ENCODE measurements around the gene RUSF1. TPM values are rescaled to one million over a fixed set of nuclear protein-coding genes. Genes with fewer than 3 reads are reported as not detected.

The RUSF1 gene
- total RNA-seq, 1 donor: 45.5 TPM

- no peak overlapping the region for H3K4me3 ChIP-seq (ENCODE audit: low read depth, low read length)
- no peak for TF ChIP-seq CTCF (IDR thresholded peaks at IDR 0.05; ENCODE audit: insufficient read depth, low read length)
- DNase-seq (ENCODE audit: low read depth): no peak
Observed at GRCh38 chr16:31474773-31475738, 33.1 kb downstream of the RUSF1 start.

- no peak for TF ChIP-seq CTCF (IDR thresholded peaks at IDR 0.05; ENCODE audit: insufficient read depth, low read length)
- no peak overlapping the region for H3K4me3 ChIP-seq (ENCODE audit: low read depth, low read length)
- DNase-seq (ENCODE audit: low read depth): peak; percentile 49
Observed at GRCh38 chr16:31474173-31474714, 33.9 kb downstream of the RUSF1 start.

- TF ChIP-seq CTCF (IDR thresholded peaks at IDR 0.05; ENCODE audit: insufficient read depth, low read length): no peak
- no peak for DNase-seq (ENCODE audit: low read depth)
- peak overlapping the region; percentile 31 for H3K4me3 ChIP-seq (ENCODE audit: low read depth, low read length)
Observed at GRCh38 chr16:31473264-31473984, 34.8 kb downstream of the RUSF1 start.

GRCh38 chr16:31472709-31473203 lies 35.4 kb downstream of the RUSF1 start:
- H3K4me3 ChIP-seq (ENCODE audit: low read depth, low read length): peak overlapping the region; percentile 82
- peak; percentile 91 for DNase-seq (ENCODE audit: low read depth)
- TF ChIP-seq CTCF (IDR thresholded peaks at IDR 0.05; ENCODE audit: insufficient read depth, low read length): peak; percentile 76

GRCh38 chr16:31471875-31472708 lies 36.1 kb downstream of the RUSF1 start, which contains the start of gene TGFB1I1:
Gene TGFB1I1, plus strand, starts transcription at chr16:31472152. Its CDS starts 37 bp downstream, at chr16:31472189.
- peak; percentile 67 for DNase-seq (ENCODE audit: low read depth)
- peak within 1 kb of the TSS; percentile 82 for H3K4me3 ChIP-seq (ENCODE audit: low read depth, low read length)
- no peak for TF ChIP-seq CTCF (IDR thresholded peaks at IDR 0.05; ENCODE audit: insufficient read depth, low read length)
